ENCODE results near the gene DSCAM. TPM values are rescaled to one million over a fixed set of nuclear protein-coding genes. Genes with fewer than 3 reads are reported as not detected.

DSCAM gene
- total RNA-seq, 1 donor, result not detected

DNA sequence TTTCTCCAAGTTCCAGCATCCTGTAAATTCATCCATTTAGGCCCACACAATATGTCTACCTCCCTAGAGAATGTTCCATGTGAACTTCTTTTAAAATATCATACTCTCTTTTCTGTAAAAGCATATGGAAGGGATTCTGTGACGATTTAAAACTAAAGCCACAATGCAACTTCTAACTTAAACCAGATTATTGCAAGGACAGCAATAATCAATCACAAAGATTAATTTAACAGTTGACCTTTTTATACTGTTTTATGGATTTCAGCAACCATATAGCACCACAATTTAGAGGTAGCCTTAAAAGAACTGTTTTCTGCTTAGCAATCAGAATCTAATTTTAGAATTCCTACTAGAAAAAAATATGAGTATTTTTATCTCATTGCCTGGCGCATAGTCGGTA, 58.3 kb downstream of the DSCAM start:
- TF ChIP-seq, protein P1, sequence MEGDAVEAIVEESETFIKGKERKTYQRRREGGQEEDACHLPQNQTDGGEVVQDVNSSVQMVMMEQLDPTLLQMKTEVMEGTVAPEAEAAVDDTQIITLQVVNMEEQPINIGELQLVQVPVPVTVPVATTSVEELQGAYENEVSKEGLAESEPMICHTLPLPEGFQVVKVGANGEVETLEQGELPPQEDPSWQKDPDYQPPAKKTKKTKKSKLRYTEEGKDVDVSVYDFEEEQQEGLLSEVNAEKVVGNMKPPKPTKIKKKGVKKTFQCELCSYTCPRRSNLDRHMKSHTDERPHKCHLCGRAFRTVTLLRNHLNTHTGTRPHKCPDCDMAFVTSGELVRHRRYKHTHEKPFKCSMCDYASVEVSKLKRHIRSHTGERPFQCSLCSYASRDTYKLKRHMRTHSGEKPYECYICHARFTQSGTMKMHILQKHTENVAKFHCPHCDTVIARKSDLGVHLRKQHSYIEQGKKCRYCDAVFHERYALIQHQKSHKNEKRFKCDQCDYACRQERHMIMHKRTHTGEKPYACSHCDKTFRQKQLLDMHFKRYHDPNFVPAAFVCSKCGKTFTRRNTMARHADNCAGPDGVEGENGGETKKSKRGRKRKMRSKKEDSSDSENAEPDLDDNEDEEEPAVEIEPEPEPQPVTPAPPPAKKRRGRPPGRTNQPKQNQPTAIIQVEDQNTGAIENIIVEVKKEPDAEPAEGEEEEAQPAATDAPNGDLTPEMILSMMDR (IDR thresholded peaks at IDR 0.05; ENCODE audit: insufficient read depth, low read length), result no peak
- no peak for DNase-seq (ENCODE audit: low read depth)
- no peak overlapping the region for H3K4me3 ChIP-seq (ENCODE audit: low read depth, low read length)

DNA sequence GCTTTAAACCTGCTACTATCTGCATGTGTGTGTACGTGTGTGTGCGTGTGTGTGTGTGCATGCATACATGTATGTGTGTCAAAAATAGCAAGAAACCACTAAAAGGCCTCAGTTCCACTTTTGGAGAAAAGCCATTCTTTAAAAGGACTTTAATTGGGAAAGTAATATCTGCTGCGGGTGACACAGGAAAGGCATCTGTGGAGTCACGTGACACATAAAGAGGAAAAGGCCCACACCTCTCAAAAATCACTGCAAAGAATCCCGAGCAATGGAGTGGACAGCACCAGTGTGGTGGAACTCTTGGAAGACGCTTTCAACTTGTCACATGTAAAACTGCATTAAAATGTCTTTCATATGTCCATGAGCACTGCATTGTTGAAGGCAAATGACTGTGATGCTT, 63.6 kb downstream of the DSCAM start:
- no peak for DNase-seq (ENCODE audit: low read depth)
- TF ChIP-seq, protein P1 (IDR thresholded peaks at IDR 0.05; ENCODE audit: insufficient read depth, low read length), result no peak
- H3K4me3 ChIP-seq (ENCODE audit: low read depth, low read length), result no peak overlapping the region

DNA sequence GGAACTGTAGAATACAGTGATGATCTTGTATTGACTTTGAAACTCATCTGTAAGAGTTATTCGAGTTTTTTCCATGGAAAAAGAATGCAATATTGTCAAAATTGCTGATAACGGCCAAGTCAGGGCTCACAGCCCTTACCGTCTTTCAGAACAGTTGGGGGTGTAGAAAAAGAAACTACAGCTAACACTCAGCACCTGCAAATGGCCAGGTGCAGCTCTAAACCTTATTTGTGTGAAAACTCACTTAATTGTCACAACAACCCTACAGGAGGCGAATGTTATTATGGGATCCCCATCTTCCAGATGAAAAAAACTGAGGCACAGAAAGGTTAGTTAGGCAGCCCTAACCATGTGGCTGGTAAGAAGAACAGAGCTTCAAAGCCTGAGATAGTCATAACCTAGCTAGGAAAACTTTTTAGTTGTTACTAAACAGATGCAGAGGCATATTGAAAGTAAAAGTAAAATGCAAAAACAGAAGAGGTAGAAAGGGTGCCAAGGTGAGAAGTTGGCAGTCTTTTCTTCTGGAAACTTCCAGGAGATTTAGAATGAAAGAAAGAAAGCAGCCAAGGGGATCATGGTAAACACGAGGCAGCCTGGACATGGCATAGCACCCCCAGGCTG, 76.4 kb downstream of the DSCAM start:
- no peak for DNase-seq (ENCODE audit: low read depth)
- TF ChIP-seq, protein P1 (IDR thresholded peaks at IDR 0.05; ENCODE audit: insufficient read depth, low read length), result no peak
- H3K4me3 ChIP-seq (ENCODE audit: low read depth, low read length), result no peak overlapping the region

DNA sequence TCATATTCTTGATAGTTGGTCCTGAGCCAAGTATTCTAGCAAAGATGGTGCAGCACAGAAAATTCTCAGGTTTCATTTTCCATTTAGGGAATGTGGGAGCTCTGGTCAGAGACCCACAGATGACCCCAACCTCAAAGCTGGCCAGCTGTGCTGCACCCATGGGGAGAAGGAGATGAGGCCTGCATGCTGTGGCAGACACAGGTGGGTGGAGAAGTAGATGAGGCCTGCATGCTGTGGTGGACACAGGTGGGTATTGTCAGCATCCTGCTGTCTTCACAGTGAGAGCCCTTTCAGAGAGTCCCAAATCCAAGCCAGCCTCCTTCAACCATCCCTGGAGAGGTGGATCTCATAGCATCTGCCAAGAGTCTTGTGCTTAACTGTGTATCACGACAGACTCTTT, 77.7 kb downstream of the DSCAM start:
- H3K4me3 ChIP-seq (ENCODE audit: low read depth, low read length), result no peak overlapping the region
- no peak for DNase-seq (ENCODE audit: low read depth)
- TF ChIP-seq, protein P1 (IDR thresholded peaks at IDR 0.05; ENCODE audit: insufficient read depth, low read length), result no peak

DNA sequence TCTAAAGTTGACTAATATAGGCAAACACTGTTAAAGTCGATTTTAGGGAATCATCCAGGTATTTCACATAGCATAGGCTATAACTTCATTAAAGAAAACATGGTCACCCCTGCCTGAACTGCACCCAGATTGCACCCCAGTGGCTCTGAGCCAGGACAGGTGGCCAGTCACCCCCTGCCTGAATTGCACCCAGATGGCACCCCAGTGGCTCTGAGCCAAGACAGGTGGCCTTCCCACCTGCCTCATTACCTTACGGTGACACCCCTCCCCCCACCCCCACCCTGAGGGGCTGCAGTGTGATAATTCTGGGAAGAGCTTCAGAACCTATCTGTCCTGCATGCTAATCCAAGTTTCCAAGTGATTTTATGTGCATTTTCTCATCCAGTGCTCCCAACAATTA, 78.9 kb downstream of the DSCAM start:
- TF ChIP-seq, protein P1 (IDR thresholded peaks at IDR 0.05; ENCODE audit: insufficient read depth, low read length), result no peak
- DNase-seq (ENCODE audit: low read depth), result no peak
- no peak overlapping the region for H3K4me3 ChIP-seq (ENCODE audit: low read depth, low read length)

DNA sequence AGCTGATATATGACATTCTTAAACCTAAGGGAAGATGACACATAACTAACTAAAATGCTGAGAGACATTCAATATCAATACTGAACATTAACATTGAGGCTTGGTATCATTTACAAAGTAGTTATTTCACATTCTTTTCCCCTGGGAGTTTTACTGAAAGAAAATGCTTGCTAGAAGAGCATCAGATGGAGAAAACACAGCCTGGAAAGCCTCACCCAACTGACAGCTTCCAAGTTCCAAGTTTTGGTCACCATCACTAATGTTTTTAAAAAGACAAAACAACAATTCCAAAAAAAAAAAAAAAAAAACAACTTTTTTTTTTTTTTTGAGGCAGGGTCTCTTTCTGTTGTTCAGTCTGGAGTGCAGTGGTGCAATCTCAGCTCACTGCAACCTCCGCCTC, 80.6 kb downstream of the DSCAM start:
- DNase-seq (ENCODE audit: low read depth), result no peak
- TF ChIP-seq, protein P1 (IDR thresholded peaks at IDR 0.05; ENCODE audit: insufficient read depth, low read length), result no peak

DNA sequence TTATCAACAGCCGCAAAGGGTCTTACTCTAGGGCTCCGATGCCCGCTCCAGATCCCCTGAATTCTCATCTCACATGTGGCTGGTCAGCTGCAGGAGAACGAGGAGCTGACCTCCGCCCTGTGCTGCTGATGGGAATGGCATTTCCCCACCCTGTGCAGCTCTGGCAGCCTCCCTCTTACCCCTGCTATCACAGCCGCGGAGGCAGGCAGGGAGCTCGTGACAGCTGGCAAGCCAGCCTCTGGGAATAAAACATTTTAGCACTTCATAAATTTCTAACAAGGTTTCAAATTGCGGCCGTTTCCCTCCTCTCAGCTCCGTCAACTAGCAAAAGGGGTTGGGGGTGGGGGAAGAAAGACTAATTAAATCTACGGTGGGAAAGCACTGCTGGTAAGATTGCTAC, 81.1 kb downstream of the DSCAM start:
- no peak overlapping the region for H3K4me3 ChIP-seq (ENCODE audit: low read depth, low read length)
- TF ChIP-seq, protein P1 (IDR thresholded peaks at IDR 0.05; ENCODE audit: insufficient read depth, low read length), result no peak
- no peak for DNase-seq (ENCODE audit: low read depth)

More for the DNA sequence above, 80.6 kb downstream of the DSCAM start:
- H3K4me3 ChIP-seq (ENCODE audit: low read depth, low read length), result no peak overlapping the region
